HepG2 (cell line): ENCODE data around the gene LMAN2. TPM values are rescaled to one million over a fixed set of nuclear protein-coding genes. Genes with fewer than 3 reads are reported as not detected.

Experiments used
- CENPX ChIP-seq: sonication (generic); formaldehyde crosslinking; IDR thresholded peaks from 2 replicates; pipeline ENCODE4 v1.9.0; 2021; ENCODE audit warnings: mild to moderate bottlenecking, missing genetic modification reagents, moderate library complexity
- EP300 ChIP-seq, 3 experiments: sonication (generic) in 1 of 3; formaldehyde crosslinking in 1 of 3; IDR thresholded peaks; 2 replicates each; pipeline versions ENCODE4 v1.5.1 to v1.6.1; 2011 to 2020; ENCODE audit warnings: low read depth in 2 of 3, low read length in 2 of 3, borderline replicate concordance in 1 of 3, improper control_type of control experiment in 1 of 3, mild to moderate bottlenecking in 1 of 3, missing genetic modification reagents in 1 of 3, moderate library complexity in 1 of 3
- FOXJ3 ChIP-seq: sonication (generic); formaldehyde crosslinking; IDR thresholded peaks from 2 replicates; pipeline ENCODE4 v1.4.0; 2020; ENCODE audit warnings: missing genetic modification reagents, mild to moderate bottlenecking, borderline replicate concordance
- HOXD1 ChIP-seq: sonication (generic); formaldehyde crosslinking; IDR thresholded peaks from 2 replicates; pipeline ENCODE4 v1.5.0; 2020; ENCODE audit warnings: missing genetic modification reagents
- NFATC3 ChIP-seq: sonication (generic); formaldehyde crosslinking; IDR thresholded peaks from 2 replicates; pipeline ENCODE4 v1.5.1; 2020; ENCODE audit warnings: mild to moderate bottlenecking, missing genetic modification reagents
- PHF8 ChIP-seq: sonication (generic); formaldehyde crosslinking; IDR thresholded peaks from 2 replicates; pipeline ENCODE4 v1.5.0; 2020; ENCODE audit warnings: missing genetic modification reagents
- PLSCR1 ChIP-seq: sonication (generic); formaldehyde crosslinking; IDR thresholded peaks from 2 replicates; pipeline ENCODE4 v1.5.0; 2020; ENCODE audit warnings: missing genetic modification reagents, mild to moderate bottlenecking, borderline replicate concordance
- PRPF4 ChIP-seq: fragments of 200-400 bp; formaldehyde crosslinking; IDR thresholded peaks from 2 replicates; pipeline ENCODE4 v1.6.1; 2016; ENCODE audit warnings: low read length, low read depth; ENCODE audit not compliant: poor library complexity, severe bottlenecking
- PTBP1 ChIP-seq: fragments of 200-400 bp; formaldehyde crosslinking; IDR thresholded peaks from 2 replicates; pipeline ENCODE4 v1.6.1; 2018; ENCODE audit warnings: low read length, low read depth; ENCODE audit not compliant: poor library complexity, severe bottlenecking
- RCOR2 ChIP-seq: IDR thresholded peaks from 2 replicates; pipeline ENCODE4 v1.6.1; 2016; ENCODE audit warnings: missing biosample characterization, missing genetic modification reagents
- SP1 ChIP-seq, 2 experiments: fragments of 450-650 bp in 1 of 2; sonication (generic) in 1 of 2; formaldehyde crosslinking in 1 of 2; IDR thresholded peaks; 2 replicates each; pipeline versions ENCODE4 v1.4.0 to v1.6.1; 2016 to 2020; ENCODE audit warnings: missing genetic modification reagents in 1 of 2
- SUZ12 ChIP-seq: fragments of 150-350 bp; IDR thresholded peaks from 2 replicates; pipeline ENCODE4 v1.6.1; 2014; ENCODE audit warnings: low read depth, low read length
- TFAP4 ChIP-seq: sonication (generic); IDR thresholded peaks from 2 replicates; pipeline ENCODE4 v1.6.1; 2016; ENCODE audit warnings: low read depth, borderline replicate concordance
- ZNF12 ChIP-seq: sonication (generic); formaldehyde crosslinking; IDR thresholded peaks from 2 replicates; pipeline ENCODE4 v1.5.0; 2020; ENCODE audit warnings: missing genetic modification reagents
- ZNF142 ChIP-seq: sonication (generic); formaldehyde crosslinking; IDR thresholded peaks from 2 replicates; pipeline ENCODE4 v1.4.0; 2020; ENCODE audit warnings: missing genetic modification reagents
- ZNF280D ChIP-seq: sonication (generic); formaldehyde crosslinking; IDR thresholded peaks from 2 replicates; pipeline ENCODE4 v1.5.1; 2020; ENCODE audit warnings: mild to moderate bottlenecking, missing genetic modification reagents
- ZNF782 ChIP-seq: sonication (generic); formaldehyde crosslinking; IDR thresholded peaks from 2 replicates; pipeline ENCODE4 v1.4.0; 2020; ENCODE audit warnings: missing genetic modification reagents, mild to moderate bottlenecking, borderline replicate concordance
- polyA plus RNA-seq, 8 experiments: library from polyadenylated mRNA; depleted of rRNA in 3 of 8; stranded (reverse) in 7 of 8; unstranded in 1 of 8; fragments of >200 nt; fragmentation: Illumina TruSeq in 4 of 8; extraction: Trizol in 4 of 8; gene quantifications; 2 replicates each; pipeline versions ENCODE4 v1.2.1 to v1.2.3, GENCODE V29; 2011 to 2016; ENCODE audit warnings: low read depth in 4 of 8, missing spikeins in 1 of 8, mixed read lengths in 1 of 8; ENCODE audit not compliant: insufficient read depth in 1 of 8
- total RNA-seq, 5 experiments: library from RNA; depleted of rRNA; stranded (reverse); fragments of >200 nt; fragmentation: Illumina TruSeq; extraction: Trizol; gene quantifications; 2 replicates each; pipeline ENCODE4 v1.2.3, GENCODE V29; 2016; ENCODE audit warnings: low read depth in 1 of 5

The LMAN2 gene
- total and polyA plus RNA-seq, 2 of the 13 experiments (the other 11 are each of a cell fraction or from before 2014, with no cell fraction given), result 191 to 197 TPM

GRCh38 chr5:177362610-177363507, 11.4 kb upstream of the LMAN2 start (continued):
- TF ChIP-seq CENPX (CRISPR knock-in tag) (no peak), PRPF4 (no peak), EP300 (IDR thresholded peaks at IDR 0.05; ENCODE audit: low read depth in 2 of 2, low read length in 2 of 2) (no peak), EP300 (CRISPR knock-in tag; IDR thresholded peaks at IDR 0.05; ENCODE audit: borderline replicate concordance) (no peak), FOXJ3 (CRISPR knock-in tag) (no peak), ZNF782 (CRISPR knock-in tag) (no peak), ZNF142 (no peak), SUZ12 (no peak), PHF8 (CRISPR knock-in tag) (peak; percentile 22), RCOR2 (CRISPR knock-in tag) (no peak), NFATC3 (no peak), PLSCR1 (CRISPR knock-in tag) (no peak), ZNF280D (no peak), HOXD1 (no peak; the same call in 1 of the 2 replicates), ZNF12 (no peak), PTBP1 (no peak), SP1 (IDR thresholded peaks at IDR 0.05) (no peak), SP1 (CRISPR knock-in tag; IDR thresholded peaks at IDR 0.05) (peak; percentile 38; the same call in 1 of the 2 replicates), TFAP4 (no peak)
